Activated B cell treated with CpG ODN at 0.5 μM for 24 hours (primary cell): ENCODE data around the gene IL18BP. TPM values are rescaled to one million over a fixed set of nuclear protein-coding genes. Genes with fewer than 3 reads are reported as not detected.

Source experiments
- ATAC-seq: fragments of 200-7000 bp; cut with Tn5 transposase; one replicate; pipeline ENCODE4 v1.10.0; 2021; ENCODE audit warnings: low read depth, mild to moderate bottlenecking, moderate library complexity
- CTCF ChIA-PET: fragments of 350-600 bp; sonication (Branson Sonifier 250); formaldehyde crosslinking; loops from one replicate; lab custom pipeline; 2021; ENCODE audit warnings: antibody characterized with exemption; lab: Charles Lee
- POLR2A ChIA-PET: fragments of 350-600 bp; sonication (Branson Sonifier 250); formaldehyde crosslinking; loops from one replicate; lab custom pipeline; 2021; ENCODE audit warnings: antibody characterized with exemption; lab: Charles Lee
- DNase-seq: peaks from one replicate; pipeline ENCODE4 v3.0.0; 2022
- H3K27ac Mint-ChIP-seq: one replicate; pipeline ENCODE4 v1.8.0; 2020; ENCODE audit warnings: mixed read lengths
- H3K27me3 Mint-ChIP-seq: one replicate; pipeline ENCODE4 v1.8.0; 2021; ENCODE audit warnings: mixed read lengths
- H3K36me3 Mint-ChIP-seq: one replicate; pipeline ENCODE4 v1.8.0; 2021; ENCODE audit warnings: low read depth, mixed read lengths
- H3K4me1 Mint-ChIP-seq: one replicate; pipeline ENCODE4 v1.8.0; 2021; ENCODE audit warnings: mixed read lengths
- H3K4me3 Mint-ChIP-seq: one replicate; pipeline ENCODE4 v1.8.0; 2020; ENCODE audit warnings: mild to moderate bottlenecking, mixed read lengths
- H3K9me3 Mint-ChIP-seq: one replicate; pipeline ENCODE4 v1.8.0; 2020; ENCODE audit warnings: mixed read lengths
- intact Hi-C: fragments of 100-400 bp; cut with micrococcal nuclease; formaldehyde crosslinking; loops from one replicate; pipeline ENCODE4 v1.15.1; 2024
- total RNA-seq: library from RNA; stranded (reverse); gene quantifications from 2 replicates; pipeline ENCODE4 v1.2.3, GENCODE V29; 2022
- TF ChIP-seq, protein P1 (sequence below): fragments of 200-600 bp; IDR thresholded peaks from one replicate; pipeline ENCODE4 v1.8.0; 2022; ENCODE audit warnings: antibody characterized with exemption, mild to moderate bottlenecking

Gene IL18BP
- total RNA-seq, 1 donor from 2014 or later: 27.5 TPM

- Mint-ChIP-seq H3K36me3 (peaks cover 50% of the 10 kb centered on the region), H3K27ac (peak overlapping the region; percentile 75), H3K9me3 (peaks cover 3% of the 10 kb centered on the region), H3K27me3 (no peaks in the 10 kb centered on the region), H3K4me1 (peaks cover 19% of the 10 kb centered on the region), H3K4me3 (no peak overlapping the region)
- peak; percentile 77 for ATAC-seq
- DNase-seq: no peak
- intact Hi-C loops: loop anchor here (1.0 to 2.0 kb wide), 3 partner anchors 14 to 34 kb away; partner anchors contain the start of gene XNDC1N
- TF ChIP-seq, protein P1, sequence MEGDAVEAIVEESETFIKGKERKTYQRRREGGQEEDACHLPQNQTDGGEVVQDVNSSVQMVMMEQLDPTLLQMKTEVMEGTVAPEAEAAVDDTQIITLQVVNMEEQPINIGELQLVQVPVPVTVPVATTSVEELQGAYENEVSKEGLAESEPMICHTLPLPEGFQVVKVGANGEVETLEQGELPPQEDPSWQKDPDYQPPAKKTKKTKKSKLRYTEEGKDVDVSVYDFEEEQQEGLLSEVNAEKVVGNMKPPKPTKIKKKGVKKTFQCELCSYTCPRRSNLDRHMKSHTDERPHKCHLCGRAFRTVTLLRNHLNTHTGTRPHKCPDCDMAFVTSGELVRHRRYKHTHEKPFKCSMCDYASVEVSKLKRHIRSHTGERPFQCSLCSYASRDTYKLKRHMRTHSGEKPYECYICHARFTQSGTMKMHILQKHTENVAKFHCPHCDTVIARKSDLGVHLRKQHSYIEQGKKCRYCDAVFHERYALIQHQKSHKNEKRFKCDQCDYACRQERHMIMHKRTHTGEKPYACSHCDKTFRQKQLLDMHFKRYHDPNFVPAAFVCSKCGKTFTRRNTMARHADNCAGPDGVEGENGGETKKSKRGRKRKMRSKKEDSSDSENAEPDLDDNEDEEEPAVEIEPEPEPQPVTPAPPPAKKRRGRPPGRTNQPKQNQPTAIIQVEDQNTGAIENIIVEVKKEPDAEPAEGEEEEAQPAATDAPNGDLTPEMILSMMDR: no peak
- POLR2A ChIA-PET: interaction anchor here (0.9 kb wide), 1 partner anchor 31 kb away, joined by 4 read pairs; no protein-coding TSS in a partner anchor
- CTCF ChIA-PET: interaction anchor here (1.0 kb wide), 1 partner anchor 129 kb away, joined by 3 read pairs; no protein-coding TSS in a partner anchor
Measured at GRCh38 chr11:71962428-71963038, 36.2 kb upstream of the IL18BP start.

DNA sequence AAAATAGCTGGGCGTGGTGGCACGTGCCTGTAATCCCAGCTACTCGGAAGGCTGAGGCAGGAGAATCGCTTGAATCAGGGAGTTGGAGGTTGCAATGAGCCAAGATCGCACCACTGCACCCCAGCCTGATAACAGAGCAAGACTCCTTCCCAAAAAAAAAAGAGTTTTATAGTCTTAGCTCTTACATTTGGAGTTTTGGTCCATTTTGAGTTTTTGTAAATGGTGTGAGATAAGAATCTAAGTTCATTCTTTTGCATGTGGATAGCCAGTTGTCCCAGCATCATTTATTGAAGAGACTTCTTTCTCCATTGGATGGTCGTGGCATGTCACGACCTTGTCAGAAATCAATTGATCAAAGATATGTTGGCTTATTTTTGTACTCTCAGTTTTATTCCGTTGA, 35.2 kb upstream of the IL18BP start:
- ChIA-PET POLR2A (no interaction called here), CTCF (no interaction called here)
- TF ChIP-seq, protein P1: no peak
- intact Hi-C loops: loop anchor here (2.0 kb wide), 1 partner anchor 13 kb away; no protein-coding TSS in a partner anchor
- Mint-ChIP-seq H3K27ac (no peak overlapping the region), H3K4me3 (no peak overlapping the region), H3K9me3 (peaks cover 3% of the 10 kb centered on the region), H3K4me1 (peaks cover 19% of the 10 kb centered on the region), H3K36me3 (peaks cover 54% of the 10 kb centered on the region), H3K27me3 (no peaks in the 10 kb centered on the region)
- DNase-seq: no peak
- no peak for ATAC-seq

GRCh38 chr11:71964641-71965040, 34.1 kb upstream of the IL18BP start:
- no peak overlapping the region for H3K27ac Mint-ChIP-seq
- peaks cover 3% of the 10 kb centered on the region for H3K9me3 Mint-ChIP-seq
- ChIA-PET POLR2A (interaction anchor here (0.6 kb wide), 1 partner anchor 98 kb away, joined by 3 read pairs; no protein-coding TSS in a partner anchor), CTCF (no interaction called here)
- no peaks in the 10 kb centered on the region for H3K27me3 Mint-ChIP-seq
- H3K4me3 Mint-ChIP-seq: no peak overlapping the region
- ATAC-seq (no peak), DNase-seq (no peak)
- peaks cover 19% of the 10 kb centered on the region for H3K4me1 Mint-ChIP-seq
- peaks cover 52% of the 10 kb centered on the region for H3K36me3 Mint-ChIP-seq
- TF ChIP-seq, protein P1: no peak
- intact Hi-C loops: no loop called here

DNA sequence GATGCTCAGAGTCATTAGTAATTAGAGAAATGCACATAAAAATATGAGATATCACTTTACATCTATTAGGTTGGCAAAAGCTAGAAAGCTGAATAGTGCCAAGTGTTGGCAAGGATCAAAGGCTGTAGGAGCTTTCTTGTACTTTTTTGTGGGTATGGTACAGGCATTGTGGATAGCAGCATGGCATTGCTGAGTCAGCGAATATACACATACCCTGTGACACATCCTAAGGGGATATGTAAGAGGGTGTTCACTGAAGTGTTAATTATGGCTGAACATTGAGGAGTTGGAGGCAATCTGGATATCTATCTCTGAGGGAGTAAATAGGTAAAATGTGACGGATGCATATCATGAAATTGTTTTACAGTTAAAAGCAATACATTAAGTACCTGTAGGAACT, 27.0 kb upstream of the IL18BP start:
- H3K4me3 Mint-ChIP-seq: no peak overlapping the region
- CTCF ChIA-PET: interaction anchor here (1.4 kb wide), 1 partner anchor 172 kb away, joined by 3 read pairs; no protein-coding TSS in a partner anchor
- intact Hi-C loops: no loop called here
- TF ChIP-seq, protein P1: no peak
- no peaks in the 10 kb centered on the region for H3K27me3 Mint-ChIP-seq
- no peak overlapping the region for H3K27ac Mint-ChIP-seq
- H3K4me1 Mint-ChIP-seq: no peaks in the 10 kb centered on the region
- ATAC-seq: no peak
- POLR2A ChIA-PET: no interaction called here
- no peaks in the 10 kb centered on the region for H3K9me3 Mint-ChIP-seq
- no peak for DNase-seq
- H3K36me3 Mint-ChIP-seq: peaks cover 44% of the 10 kb centered on the region

GRCh38 chr11:71976551-71976950, 22.2 kb upstream of the IL18BP start:
- H3K27me3 Mint-ChIP-seq: no peaks in the 10 kb centered on the region
- CTCF ChIA-PET: interaction anchor here (1.1 to 5.3 kb wide), 9 partner anchors 19 to 455 kb away, joined by 3 to 60 read pairs (median 13); partner anchors contain the start of gene IL18BP

More at GRCh38 chr11:71976551-71976950, 22.2 kb upstream of the IL18BP start:
- DNase-seq (no peak), ATAC-seq (no peak)
- POLR2A ChIA-PET: interaction anchor here (0.7 to 2.9 kb wide), 4 partner anchors 12 to 48 kb away, joined by 3 to 17 read pairs (median 6); partner anchors contain the start of genes RNF121 and XNDC1N
- Mint-ChIP-seq H3K4me1 (peaks cover 16% of the 10 kb centered on the region), H3K9me3 (no peaks in the 10 kb centered on the region), H3K27ac (peak overlapping the region; percentile 18), H3K36me3 (peaks cover 30% of the 10 kb centered on the region), H3K4me3 (no peak overlapping the region)
- TF ChIP-seq, protein P1: no peak
- intact Hi-C loops: loop anchor here (2.0 to 5.0 kb wide), 2 partner anchors 14 to 456 kb away; partner anchors contain the start of gene CLPB
